A673 (cell line): ENCODE results near the gene MID1.

Experiments used
- CTCF ChIP-seq: fragments of 300-800, 200-600 bp; sonication (generic); conservative IDR thresholded peaks from 2 replicates; pipeline ENCODE4 v1.5.1; 2017; ENCODE audit warnings: low read depth, mild to moderate bottlenecking, antibody characterized with exemption, low read length, moderate library complexity, mixed read lengths
- EZH2 ChIP-seq: fragments of 200-600 bp; sonication (generic); IDR thresholded peaks from 2 replicates; pipeline ENCODE4 v1.6.1; 2017; ENCODE audit warnings: borderline replicate concordance, low read depth, mild to moderate bottlenecking, mixed read lengths, antibody characterized with exemption, low read length; ENCODE audit not compliant: poor library complexity, severe bottlenecking

DNA sequence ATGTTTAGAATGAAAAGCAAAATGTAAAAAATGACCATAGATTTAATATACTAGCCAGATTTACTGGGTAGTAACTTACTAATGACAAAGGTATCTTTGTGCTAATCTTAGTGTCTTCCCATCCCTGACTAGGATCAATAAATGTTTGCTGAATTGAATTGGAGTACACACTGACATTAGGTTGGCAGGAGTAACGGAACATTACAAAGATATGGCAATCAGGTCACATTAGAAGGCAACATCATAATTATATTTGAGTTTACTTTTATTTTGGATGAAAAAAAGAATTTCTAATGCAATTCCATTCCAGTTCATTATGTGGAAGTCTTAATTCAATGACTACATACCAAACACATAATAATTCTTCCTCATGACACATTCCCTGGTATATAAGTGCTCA, 77.8 kb downstream of the MID1 start:
- no peak for TF ChIP-seq CTCF
- TF ChIP-seq EZH2, result no peak
